Keratinocyte (primary cell): Measurements from ENCODE around the gene MYOM1. TPM values are rescaled to one million over a fixed set of nuclear protein-coding genes. Genes with fewer than 3 reads are reported as not detected.

Experiments
- DNase-seq: peaks from one replicate; pipeline ENCODE4 v3.0.0-alpha.2; 2011; ENCODE audit warnings: low read depth, missing footprints, low spot score
- FAIRE-seq: peaks from 2 replicates; lab custom pipeline; 2011; peaks lifted over from hg19 to GRCh38; lab: Jason Lieb, UNC
- H2AFZ ChIP-seq: 2 replicates; pipeline ENCODE4 v1.6.0; 2012; ENCODE audit warnings: low read length, control low read depth, inconsistent platforms; ENCODE audit not compliant: control insufficient read depth
- H3K27ac ChIP-seq: 2 replicates; pipeline ENCODE4 v1.5.1; 2011; ENCODE audit warnings: low read length; ENCODE audit not compliant: control insufficient read depth, insufficient read depth
- H3K27me3 ChIP-seq: 3 replicates; pipeline ENCODE4 v1.6.0; 2011; ENCODE audit warnings: low read length; ENCODE audit not compliant: control insufficient read depth, insufficient read depth; ENCODE audit errors: extremely low read depth
- H3K36me3 ChIP-seq, 2 experiments: 2 replicates in 1 of 2; 3 replicates in 1 of 2; pipeline ENCODE4 v1.5.1; 2011; ENCODE audit warnings: low read length in 2 of 2, mild to moderate bottlenecking in 1 of 2; ENCODE audit not compliant: control insufficient read depth in 2 of 2, insufficient read depth in 2 of 2; ENCODE audit errors: extremely low read depth in 1 of 2
- H3K4me1 ChIP-seq: 3 replicates; pipeline ENCODE4 v1.5.1; 2011; ENCODE audit warnings: low read length; ENCODE audit not compliant: control insufficient read depth, insufficient read depth; ENCODE audit errors: extremely low read depth
- H3K4me2 ChIP-seq: 3 replicates; pipeline ENCODE4 v1.6.0; 2011; ENCODE audit warnings: low read depth, low read length; ENCODE audit not compliant: control insufficient read depth, insufficient read depth; ENCODE audit errors: extremely low read depth
- H3K4me3 ChIP-seq, 3 experiments: fragments of 200-600 bp in 1 of 3; sonication (generic) in 1 of 3; 2 replicates in 2 of 3; 3 replicates in 1 of 3; pipeline ENCODE4 v1.5.1; 2011 to 2016; ENCODE audit warnings: low read length in 3 of 3, mild to moderate bottlenecking in 3 of 3, control low read depth in 2 of 3, inconsistent platforms in 1 of 3, low read depth in 1 of 3, mixed read lengths in 1 of 3, mixed run types in 1 of 3, moderate library complexity in 1 of 3; ENCODE audit not compliant: control insufficient read depth in 2 of 3, insufficient read depth in 2 of 3; ENCODE audit errors: extremely low read depth in 1 of 3
- H3K79me2 ChIP-seq: 2 replicates; pipeline ENCODE4 v1.6.0; 2012; ENCODE audit warnings: low read length; ENCODE audit not compliant: control insufficient read depth, insufficient read depth
- H3K9ac ChIP-seq: 3 replicates; pipeline ENCODE4 v1.6.0; 2011; ENCODE audit warnings: low read length; ENCODE audit not compliant: control insufficient read depth, insufficient read depth; ENCODE audit errors: extremely low read depth
- H3K9me1 ChIP-seq: 3 replicates; pipeline ENCODE4 v1.6.0; 2011; ENCODE audit warnings: low read length; ENCODE audit not compliant: control insufficient read depth, insufficient read depth; ENCODE audit errors: extremely low read depth
- H3K9me3 ChIP-seq: 2 replicates; pipeline ENCODE4 v1.5.1; 2012; ENCODE audit warnings: low read depth, low read length; ENCODE audit not compliant: control insufficient read depth
- H4K20me1 ChIP-seq: 3 replicates; pipeline ENCODE4 v1.6.0; 2011; ENCODE audit warnings: low read length; ENCODE audit not compliant: control insufficient read depth, insufficient read depth; ENCODE audit errors: extremely low read depth
- CTCF ChIP-seq, 3 experiments: IDR thresholded peaks in 1 of 3; conservative IDR thresholded peaks in 1 of 3; optimal IDR thresholded peaks in 1 of 3; 2 replicates in 2 of 3; 3 replicates in 1 of 3; pipeline versions ENCODE3 to v1.5.1; 2011; ENCODE audit warnings: low read length in 3 of 3, mild to moderate bottlenecking in 3 of 3, moderate library complexity in 2 of 3, control low read depth in 1 of 3, inconsistent platforms in 1 of 3; ENCODE audit not compliant: insufficient read depth in 2 of 3; ENCODE audit errors: extremely low read depth in 1 of 3
- EZH2 ChIP-seq: IDR thresholded peaks from one replicate; pipeline ENCODE4 v1.6.1; 2012; ENCODE audit warnings: inconsistent platforms, mild to moderate bottlenecking, low read length, moderate library complexity
- dilution Hi-C: fragments of 300-500 bp; cut with MboI; formaldehyde crosslinking; loops from one replicate; pipeline ENCODE4 v1.7.0; 2020; ENCODE audit warnings: low sequenced_read_pairs; ENCODE audit not compliant: extremely low pct_ligation_motif_present
- polyA plus RNA-seq, 5 experiments: library from polyadenylated mRNA; depleted of rRNA in 3 of 5; stranded (reverse) in 3 of 5; stranded (forward) in 1 of 5; unstranded in 1 of 5; fragments of >200 nt; gene quantifications; 1 replicate in 1 of 5; 2 replicates in 3 of 5; 3 replicates in 1 of 5; pipeline versions ENCODE4 v1.2.1 to v1.2.3, GENCODE V29; 2011 to 2012; ENCODE audit warnings: missing spikeins in 2 of 5, low read depth in 1 of 5, low replicate concordance in 1 of 5

Gene MYOM1
- polyA plus RNA-seq, 1 donor (not counting 4 experiments of a cell fraction or from before 2014, with no cell fraction given) = 0.03 TPM

- H3K9me1 ChIP-seq = peaks cover 3% of the 10 kb centered on the region
- peaks cover 3 to 12% of the 10 kb centered on the region in 2 experiments for H3K36me3 ChIP-seq
- H3K79me2 ChIP-seq = peaks cover 47% of the 10 kb centered on the region
- peak; percentile 91 for DNase-seq
- FAIRE-seq = peak; percentile 69
- peaks cover 8% of the 10 kb centered on the region for H4K20me1 ChIP-seq
- peak within 1 kb of the TSS; percentile 94 to 97 (median 96) for H3K4me3 ChIP-seq
- TF ChIP-seq CTCF (optimal IDR thresholded peaks at IDR 0.05 in 1 of 3, IDR thresholded peaks at IDR 0.05 in 1 of 3, conservative IDR thresholded peaks at IDR 0.05 in 1 of 3; ENCODE audit: extremely low read depth in 1 of 3, insufficient read depth in 2 of 3, low read length in 3 of 3) (no peak), EZH2 (no peak)
- H3K9me3 ChIP-seq = no peaks in the 10 kb centered on the region
- H3K9ac ChIP-seq = peak within 1 kb of the TSS; percentile 98
- peaks cover 36% of the 10 kb centered on the region for H3K4me1 ChIP-seq
- H3K4me2 ChIP-seq = peak within 1 kb of the TSS; percentile 97
- no peaks in the 10 kb centered on the region for H3K27me3 ChIP-seq
- dilution Hi-C loops = no loop called here
- H3K27ac ChIP-seq = peak within 1 kb of the TSS; percentile 99
- H2AFZ ChIP-seq = peak within 1 kb of the TSS; percentile 100
Observed at GRCh38 chr18:3247240-3248061, 27.7 kb upstream of the MYOM1 start, which contains the start of gene MYL12A. MYL12A (plus strand) TSS chr18:3247801; CDS start chr18:3253248, 5,447 bp downstream.

GRCh38 chr18:3246635-3247239 is 27.0 kb upstream of the MYOM1 start:
- no peaks in the 10 kb centered on the region for H3K9me3 ChIP-seq
- dilution Hi-C loops = no loop called here
- peak overlapping the region; percentile 91 for H3K4me2 ChIP-seq
- H3K9ac ChIP-seq = peak overlapping the region; percentile 98
- peaks cover 36% of the 10 kb centered on the region for H3K4me1 ChIP-seq
- TF ChIP-seq CTCF (optimal IDR thresholded peaks at IDR 0.05 in 1 of 3, IDR thresholded peaks at IDR 0.05 in 1 of 3, conservative IDR thresholded peaks at IDR 0.05 in 1 of 3; ENCODE audit: extremely low read depth in 1 of 3, insufficient read depth in 2 of 3, low read length in 3 of 3) (no peak), EZH2 (no peak)
- peaks cover 1 to 12% of the 10 kb centered on the region in 2 experiments for H3K36me3 ChIP-seq
- peaks cover 42% of the 10 kb centered on the region for H3K79me2 ChIP-seq
- H3K4me3 ChIP-seq = peak overlapping the region; percentile 94 to 97 (median 96)
- peaks cover 3% of the 10 kb centered on the region for H3K9me1 ChIP-seq
- FAIRE-seq (no peak), DNase-seq (no peak)
- peaks cover 8% of the 10 kb centered on the region for H4K20me1 ChIP-seq
- peak overlapping the region; percentile 78 for H2AFZ ChIP-seq
- H3K27me3 ChIP-seq = no peaks in the 10 kb centered on the region
- peak overlapping the region; percentile 99 for H3K27ac ChIP-seq
